Endothelial cell of umbilical vein (primary cell): ENCODE measurements around the gene XRCC2. TPM values are rescaled to one million over a fixed set of nuclear protein-coding genes. Genes with fewer than 3 reads are reported as not detected.

ENCODE experiments used
- BruUV-seq: library from RNA; stranded (reverse); fragments of 400-500 nt; replicated peaks from 2 replicates; lab custom pipeline; 2021; lab: Mats Ljungman, UMichigan
- CTCF ChIA-PET: fragments of 300-600, 350-600 bp; sonication (Branson Sonifier 250); formaldehyde crosslinking; loops from one replicate; lab custom pipeline; 2021; ENCODE audit warnings: antibody characterized with exemption, inconsistent platforms; lab: Charles Lee
- POLR2A ChIA-PET: fragments of 300-600, 350-600 bp; sonication (Branson Sonifier 250); formaldehyde crosslinking; loops from one replicate; lab custom pipeline; 2021; ENCODE audit warnings: antibody characterized with exemption, inconsistent platforms; lab: Charles Lee
- DNase-seq: peaks from one replicate; pipeline ENCODE4 v3.0.0-alpha.2; 2011; ENCODE audit warnings: low read depth, low spot score
- FAIRE-seq: peaks from 2 replicates; lab custom pipeline; 2011; peaks lifted over from hg19 to GRCh38; lab: Jason Lieb, UNC
- H2AFZ ChIP-seq: 2 replicates; pipeline ENCODE4 v1.6.0; 2012; ENCODE audit warnings: low read depth, low read length, control low read depth, inconsistent platforms
- H3K27ac ChIP-seq: 2 replicates; pipeline ENCODE4 v1.5.1; 2011; ENCODE audit warnings: low read depth, mild to moderate bottlenecking, control low read depth, low read length, moderate library complexity; ENCODE audit not compliant: insufficient read depth
- H3K27me3 ChIP-seq, 2 experiments: 2 replicates each; pipeline versions ENCODE4 v1.6.0 to v1.6.1; 2011; ENCODE audit warnings: low read length in 2 of 2, mixed read lengths in 1 of 2; ENCODE audit not compliant: control insufficient read depth in 2 of 2, insufficient read depth in 2 of 2
- H3K36me3 ChIP-seq, 2 experiments: 2 replicates in 1 of 2; 3 replicates in 1 of 2; pipeline ENCODE4 v1.5.1; 2011; ENCODE audit warnings: low read length in 2 of 2, mild to moderate bottlenecking in 1 of 2, moderate library complexity in 1 of 2; ENCODE audit not compliant: control insufficient read depth in 2 of 2, insufficient read depth in 2 of 2; ENCODE audit errors: extremely low read depth in 1 of 2
- H3K4me1 ChIP-seq: 3 replicates; pipeline ENCODE4 v1.5.1; 2011; ENCODE audit warnings: mild to moderate bottlenecking, low read length; ENCODE audit not compliant: control insufficient read depth, insufficient read depth; ENCODE audit errors: extremely low read depth
- H3K4me2 ChIP-seq: 2 replicates; pipeline ENCODE4 v1.6.1; 2011; ENCODE audit warnings: low read length, control low read depth, mixed read lengths; ENCODE audit not compliant: insufficient read depth
- H3K4me3 ChIP-seq, 3 experiments: fragments of 200-600 bp in 1 of 3; sonication (generic), shearing (Covaris generic) in 1 of 3; replicated peaks in 1 of 3; 2 replicates each; pipeline ENCODE4 v1.5.1; 2011 to 2016; ENCODE audit warnings: control low read depth in 3 of 3, low read length in 3 of 3, mild to moderate bottlenecking in 2 of 3, inconsistent platforms in 1 of 3, low read depth in 1 of 3, moderate library complexity in 1 of 3; ENCODE audit not compliant: insufficient read depth in 1 of 3
- H3K79me2 ChIP-seq: 2 replicates; pipeline ENCODE4 v1.6.0; 2012; ENCODE audit warnings: low read length, inconsistent platforms; ENCODE audit not compliant: control insufficient read depth, insufficient read depth
- H3K9ac ChIP-seq: replicated peaks from 2 replicates; pipeline ENCODE3; 2011; ENCODE audit warnings: low read length, control low read depth; ENCODE audit not compliant: insufficient read depth; ENCODE audit errors: extremely low read depth
- H3K9me1 ChIP-seq: replicated peaks from 3 replicates; pipeline ENCODE4 v1.6.0; 2011; ENCODE audit warnings: mild to moderate bottlenecking, low read length; ENCODE audit not compliant: control insufficient read depth, insufficient read depth; ENCODE audit errors: extremely low read depth
- H3K9me3 ChIP-seq: replicated peaks from 2 replicates; pipeline ENCODE4 v1.5.1; 2012; ENCODE audit warnings: low read length, inconsistent platforms; ENCODE audit not compliant: control insufficient read depth, insufficient read depth
- H4K20me1 ChIP-seq: replicated peaks from 2 replicates; pipeline ENCODE3; 2011; ENCODE audit warnings: mild to moderate bottlenecking, low read length; ENCODE audit not compliant: control insufficient read depth, insufficient read depth; ENCODE audit errors: extremely low read depth
- EZH2 ChIP-seq: IDR thresholded peaks from 2 replicates; pipeline ENCODE4 v1.6.1; 2012; ENCODE audit warnings: borderline replicate concordance, low read depth, mild to moderate bottlenecking, moderate library complexity, low read length, inconsistent platforms; ENCODE audit not compliant: severe bottlenecking
- FOS ChIP-seq: IDR thresholded peaks from 2 replicates; pipeline ENCODE4 v1.6.1; 2011; ENCODE audit warnings: mild to moderate bottlenecking, low read length, moderate library complexity, borderline replicate concordance; ENCODE audit not compliant: insufficient read depth
- GATA2 ChIP-seq: IDR thresholded peaks from 2 replicates; pipeline ENCODE4 v1.7.0; 2011; ENCODE audit warnings: low read depth, mild to moderate bottlenecking, moderate library complexity, mixed read lengths, low read length; ENCODE audit not compliant: insufficient read length, insufficient read depth
- JUN ChIP-seq: IDR thresholded peaks from 2 replicates; pipeline ENCODE4 v1.6.1; 2011; ENCODE audit warnings: borderline replicate concordance, low read depth; ENCODE audit not compliant: insufficient read length, insufficient read depth
- MYC ChIP-seq: IDR thresholded peaks from one replicate; pipeline ENCODE4 v1.6.1; 2011; ENCODE audit warnings: mild to moderate bottlenecking, low read depth, low read length
- POLR2A ChIP-seq: IDR thresholded peaks from 2 replicates; pipeline ENCODE4 v1.6.1; 2012; ENCODE audit warnings: low read depth, mild to moderate bottlenecking, control low read depth, low read length
- POLR2AphosphoS5 ChIP-seq: IDR thresholded peaks from 2 replicates; pipeline ENCODE4 v1.6.1; 2012; ENCODE audit warnings: low read depth, mild to moderate bottlenecking, control low read depth, low read length, moderate library complexity; ENCODE audit not compliant: insufficient read depth
- dilution Hi-C: fragments of 300-500 bp; cut with MboI; formaldehyde crosslinking; loops from one replicate; pipeline ENCODE4 v1.15.0; 2019; ENCODE audit warnings: low sequenced_read_pairs; ENCODE audit not compliant: extremely low pct_ligation_motif_present
- intact Hi-C: fragments of 100-400 bp; cut with micrococcal nuclease; formaldehyde crosslinking; loops from one replicate; pipeline ENCODE4 v1.10.0; 2022
- polyA plus RNA-seq, 4 experiments: library from polyadenylated mRNA; depleted of rRNA in 3 of 4; stranded (reverse) in 3 of 4; unstranded in 1 of 4; fragments of >200 nt; gene quantifications; 2 replicates each; pipeline versions ENCODE4 v1.2.1 to v1.2.3, GENCODE V29; 2011 to 2012; ENCODE audit warnings: missing spikeins in 1 of 4
- total RNA-seq: library from RNA; stranded (reverse); gene quantifications from 2 replicates; pipeline ENCODE4 v1.2.3, GENCODE V29; 2021
- TF ChIP-seq, protein P1 (sequence below), 2 donors: IDR thresholded peaks; 1 replicate in 1 of 2; 2 replicates in 1 of 2; pipeline ENCODE4 v1.5.1; 2011; ENCODE audit warnings: low read length in 2 of 2, mild to moderate bottlenecking in 2 of 2, moderate library complexity in 2 of 2, control low read depth in 1 of 2, inconsistent platforms in 1 of 2, low read depth in 1 of 2; ENCODE audit not compliant: insufficient read depth in 1 of 2; ENCODE audit errors: extremely low read depth in 1 of 2
- TF ChIP-seq, protein P2 (sequence below): IDR thresholded peaks from 2 replicates; pipeline ENCODE4 v1.6.1; 2011; ENCODE audit not compliant: insufficient read depth, insufficient read length

The XRCC2 gene
- total and polyA plus RNA-seq, 2 donors (not counting 3 experiments of a cell fraction or from before 2014, with no cell fraction given): 2.4 to 8.8 TPM

DNA sequence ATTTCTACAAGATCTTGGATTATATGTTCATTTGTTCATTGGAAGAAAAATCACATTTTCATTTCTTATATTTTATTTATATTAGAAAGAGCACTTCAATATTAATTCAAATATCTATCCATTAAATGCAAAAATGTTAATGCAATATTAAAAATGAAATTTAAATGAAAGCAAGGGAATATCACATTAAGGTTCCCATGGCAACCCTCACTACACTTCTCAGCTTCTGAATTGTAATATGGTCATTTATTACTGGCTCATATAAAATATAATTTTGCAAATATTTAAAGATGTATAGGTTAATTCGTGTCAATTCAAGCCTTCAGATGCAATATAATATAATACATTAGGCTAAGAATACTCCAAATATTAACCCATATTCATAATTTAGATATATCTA, 38.8 kb downstream of the XRCC2 start:
- no peaks in the 10 kb centered on the region for H3K27me3 ChIP-seq
- intact Hi-C loops (no loop called here), dilution Hi-C loops (no loop called here)
- no peak overlapping the region for H3K4me2 ChIP-seq
- H4K20me1 ChIP-seq: no peaks in the 10 kb centered on the region
- DNase-seq: no peak
- H3K4me3 ChIP-seq: no peak overlapping the region
- BruUV-seq: no TSS peak
- CTCF ChIA-PET: interaction anchor here (0.9 kb wide), 1 partner anchor 30 kb away, joined by 3 read pairs; no protein-coding TSS in a partner anchor
- no peak overlapping the region for H2AFZ ChIP-seq
- H3K4me1 ChIP-seq: no peaks in the 10 kb centered on the region
- no peak overlapping the region for H3K9ac ChIP-seq
- no peaks in the 10 kb centered on the region for H3K79me2 ChIP-seq
- FAIRE-seq: no peak
- no peak overlapping the region for H3K27ac ChIP-seq
- H3K9me1 ChIP-seq: no peaks in the 10 kb centered on the region
- no peaks in the 10 kb centered on the region for H3K9me3 ChIP-seq
- TF ChIP-seq POLR2A (no peak), MYC (no peak), POLR2AphosphoS5 (no peak), JUN (no peak), GATA2 (no peak), FOS (no peak), EZH2 (no peak)
- TF ChIP-seq, protein P1, sequence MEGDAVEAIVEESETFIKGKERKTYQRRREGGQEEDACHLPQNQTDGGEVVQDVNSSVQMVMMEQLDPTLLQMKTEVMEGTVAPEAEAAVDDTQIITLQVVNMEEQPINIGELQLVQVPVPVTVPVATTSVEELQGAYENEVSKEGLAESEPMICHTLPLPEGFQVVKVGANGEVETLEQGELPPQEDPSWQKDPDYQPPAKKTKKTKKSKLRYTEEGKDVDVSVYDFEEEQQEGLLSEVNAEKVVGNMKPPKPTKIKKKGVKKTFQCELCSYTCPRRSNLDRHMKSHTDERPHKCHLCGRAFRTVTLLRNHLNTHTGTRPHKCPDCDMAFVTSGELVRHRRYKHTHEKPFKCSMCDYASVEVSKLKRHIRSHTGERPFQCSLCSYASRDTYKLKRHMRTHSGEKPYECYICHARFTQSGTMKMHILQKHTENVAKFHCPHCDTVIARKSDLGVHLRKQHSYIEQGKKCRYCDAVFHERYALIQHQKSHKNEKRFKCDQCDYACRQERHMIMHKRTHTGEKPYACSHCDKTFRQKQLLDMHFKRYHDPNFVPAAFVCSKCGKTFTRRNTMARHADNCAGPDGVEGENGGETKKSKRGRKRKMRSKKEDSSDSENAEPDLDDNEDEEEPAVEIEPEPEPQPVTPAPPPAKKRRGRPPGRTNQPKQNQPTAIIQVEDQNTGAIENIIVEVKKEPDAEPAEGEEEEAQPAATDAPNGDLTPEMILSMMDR (IDR thresholded peaks at IDR 0.05; ENCODE audit: extremely low read depth in 1 of 2, insufficient read depth in 1 of 2, low read depth in 1 of 2, low read length in 2 of 2): no peak
- TF ChIP-seq, protein P2, sequence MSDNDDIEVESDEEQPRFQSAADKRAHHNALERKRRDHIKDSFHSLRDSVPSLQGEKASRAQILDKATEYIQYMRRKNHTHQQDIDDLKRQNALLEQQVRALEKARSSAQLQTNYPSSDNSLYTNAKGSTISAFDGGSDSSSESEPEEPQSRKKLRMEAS: no peak
- H3K36me3 ChIP-seq: no peaks in the 10 kb centered on the region
- POLR2A ChIA-PET: no interaction called here
